ENCODE measurements around the gene TRAPPC6A. TPM values are rescaled to one million over a fixed set of nuclear protein-coding genes. Genes with fewer than 3 reads are reported as not detected.
A peak's percentile ranks its signal among the peaks of the same experiment; 100 is the strongest.

Gene TRAPPC6A
- total and polyA plus RNA-seq, 2 of the 4 experiments (the other 2 are of a cell fraction) = 4.1 to 13.4 TPM

GRCh38 chr19:45159971-45160324 lies 18.1 kb downstream of the TRAPPC6A start:
- H2BK15ac ChIP-seq (ENCODE audit: low read depth, low read length) = no peak overlapping the region
- no peak for ATAC-seq (ENCODE audit: low read depth)
- POLR2A ChIA-PET (ENCODE audit: unreplicated experiment) = no interaction called here
- CTCF ChIA-PET = interaction anchor here (1.7 kb wide), 1 partner anchor 89 kb away, joined by 4 read pairs; no protein-coding TSS in a partner anchor
- H3K4me1 ChIP-seq (ENCODE audit: control insufficient read depth, insufficient read depth, low read length) = peaks cover 2% of the 10 kb centered on the region; the same call in 1 of the 2 replicates
- H4K8ac ChIP-seq (ENCODE audit: low read depth in 2 of 2, low read length in 2 of 2) = no peak overlapping the region
- TF ChIP-seq USF2 (IDR thresholded peaks at IDR 0.05; ENCODE audit: low read depth, low read length) (no peak), SMC3 (IDR thresholded peaks at IDR 0.05; ENCODE audit: low read depth, low read length) (no peak), RAD21 (IDR thresholded peaks at IDR 0.05; ENCODE audit: low read length) (no peak), FOS (IDR thresholded peaks at IDR 0.05; ENCODE audit: low read depth, low read length) (no peak), MAZ (IDR thresholded peaks at IDR 0.05; ENCODE audit: borderline replicate concordance, low read depth, low read length) (no peak), NFE2L2 (IDR thresholded peaks at IDR 0.05; ENCODE audit: low read depth, low read length) (no peak), CTCF (conservative IDR thresholded peaks at IDR 0.05; ENCODE audit: low read depth, low read length) (no peak), CHD1 (IDR thresholded peaks at IDR 0.05; ENCODE audit: low read depth, low read length) (no peak), RCOR1 (IDR thresholded peaks at IDR 0.05; ENCODE audit: insufficient replicate concordance, low read length) (no peak), MXI1 (IDR thresholded peaks at IDR 0.05; ENCODE audit: borderline replicate concordance, low read depth, low read length) (no peak), ELK1 (IDR thresholded peaks at IDR 0.05; ENCODE audit: borderline replicate concordance, low read depth, low read length) (no peak), POLR2A (IDR thresholded peaks at IDR 0.05; ENCODE audit: low read depth, low read length) (no peak), BHLHE40 (IDR thresholded peaks at IDR 0.05; ENCODE audit: low read depth, low read length) (no peak), RFX5 (IDR thresholded peaks at IDR 0.05; ENCODE audit: low read depth, low read length) (no peak), CEBPB (IDR thresholded peaks at IDR 0.05; ENCODE audit: low read depth, low read length) (no peak), MAFK (IDR thresholded peaks at IDR 0.05; ENCODE audit: low read depth, low read length) (no peak)
- in situ Hi-C loops (cut with MboI; ENCODE audit: low sequenced_read_pairs) (no loop called here), intact Hi-C loops (cut with micrococcal nuclease) (no loop called here), dilution Hi-C loops (cut with HindIII; ENCODE audit: low sequenced_read_pairs, unreplicated experiment) (no loop called here)
- no peak overlapping the region for H3K4me3 ChIP-seq (ENCODE audit: insufficient read depth, low read depth, low read length)
- no peak overlapping the region for H3K4me2 ChIP-seq (ENCODE audit: low read depth, low read length)
- H2AK9ac ChIP-seq (replicated peaks; ENCODE audit: low read depth, low read length, poor library complexity) = no peak overlapping the region
- BruUV-seq (replicated peaks) = no TSS peak
- no peak overlapping the region for H3K56ac ChIP-seq (ENCODE audit: extremely low read depth, insufficient read depth, low read length)
- H2BK5ac ChIP-seq (ENCODE audit: low read depth, low read length, poor library complexity, severe bottlenecking) = no peak overlapping the region
- H3K27me3 ChIP-seq (ENCODE audit: control insufficient read depth, insufficient read depth, low read length) = peaks cover 22% of the 10 kb centered on the region
- H2AFZ ChIP-seq (replicated peaks; ENCODE audit: low read length, poor library complexity) = peak overlapping the region; percentile 51
- no peak overlapping the region for H2AK5ac ChIP-seq (ENCODE audit: low read depth, low read length)
- no peak overlapping the region for H3K14ac ChIP-seq (replicated peaks; ENCODE audit: low read depth, low read length)
- no peak overlapping the region for H4K5ac ChIP-seq (ENCODE audit: low read depth, low read length)
- 79% methylated on average over 7 of the region's 10 CpGs; no CpG with 5 or more reads in 1 of the 2 experiments for WGBS, 2 experiments (ENCODE audit: extremely low coverage in 2 of 2, insufficient read length in 1 of 2)
- no peak overlapping the region for H3K18ac ChIP-seq (ENCODE audit: low read depth, low read length)
- DNase-seq = no peak
- H3K27ac ChIP-seq (ENCODE audit: insufficient read depth, low read length) = no peak overlapping the region
- no peaks in the 10 kb centered on the region for H3K9me3 ChIP-seq (ENCODE audit: control insufficient read depth, insufficient read depth, low read length)
- no peak overlapping the region for H3K9ac ChIP-seq (ENCODE audit: low read depth, low read length)
- no peaks in the 10 kb centered on the region for H3K9me1 ChIP-seq (ENCODE audit: insufficient read depth, low read length)
- no peaks in the 10 kb centered on the region for H3K36me3 ChIP-seq (ENCODE audit: control insufficient read depth, insufficient read depth, low read length)
- H4K20me1 ChIP-seq (ENCODE audit: insufficient read depth, low read length) = peaks cover 5% of the 10 kb centered on the region; the same call in 1 of the 2 replicates
- H3K4ac ChIP-seq (ENCODE audit: low read depth, low read length) = no peak overlapping the region
- H2BK20ac ChIP-seq (ENCODE audit: low read depth, low read length) = no peak overlapping the region
- H3K23ac ChIP-seq (ENCODE audit: low read depth, low read length) = no peak overlapping the region
- H3K79me1 ChIP-seq (ENCODE audit: low read depth in 1 of 2, low read length in 2 of 2) = no peaks in the 10 kb centered on the region
- no peak overlapping the region for H2BK120ac ChIP-seq (ENCODE audit: low read depth, low read length)
- no peak overlapping the region for H4K91ac ChIP-seq (ENCODE audit: insufficient read depth, low read depth, low read length)

Data from IMR-90 (cell line).